ENCODE data around the gene PDLIM7. TPM values are rescaled to one million over a fixed set of nuclear protein-coding genes. Genes with fewer than 3 reads are reported as not detected.

Gene PDLIM7
- total and polyA plus RNA-seq, 10 of the 15 experiments (the other 5 are each of a cell fraction or from before 2014, with no cell fraction given): 0.82 to 36.6 (median 19.3) TPM

DNA sequence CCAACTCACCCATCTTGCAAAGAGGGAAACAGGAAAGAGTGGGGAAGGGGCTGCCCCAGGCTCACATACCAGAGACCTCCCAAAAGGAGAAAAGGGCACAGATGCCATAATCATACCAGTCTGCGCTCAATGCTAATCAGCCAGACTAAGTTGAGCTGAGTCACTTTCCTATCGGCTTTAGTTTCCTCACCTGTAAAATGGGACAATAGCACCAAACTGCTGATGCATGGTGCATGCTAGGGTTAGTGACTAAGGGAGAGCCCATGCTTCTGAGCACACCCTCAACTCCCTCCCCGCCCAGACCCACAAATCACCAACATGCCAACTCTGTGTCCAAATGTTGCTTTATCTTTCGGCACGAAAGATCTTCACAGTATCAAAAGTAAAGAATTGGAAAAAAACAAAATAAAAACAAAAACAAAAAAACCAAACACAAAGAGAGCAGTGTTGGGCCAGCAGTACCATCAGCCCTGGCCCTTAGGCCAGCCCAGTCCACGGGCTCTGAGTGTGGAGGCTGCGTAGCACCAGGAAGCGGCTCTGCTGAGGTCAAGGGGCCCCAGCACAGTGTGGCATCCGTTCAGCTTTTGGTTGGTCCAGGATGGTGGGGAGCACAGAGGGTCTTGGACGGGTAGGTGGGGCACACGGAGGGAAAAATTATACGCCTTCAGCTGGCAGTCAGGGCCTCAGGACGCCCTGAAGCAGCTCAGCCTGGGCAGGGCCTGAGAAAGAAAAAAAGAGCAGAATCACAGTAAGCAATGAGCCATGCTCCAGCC lies 22.2 kb upstream of the PDLIM7 start:
- no peak overlapping the region for H2AFZ ChIP-seq (ENCODE audit: control insufficient read depth, low read depth, low read length)
- 79% methylated on average over 13 of the region's 13 CpGs for WGBS (ENCODE audit: insufficient coverage, insufficient replicate concordance, low lambda C conversion rate, missing lambda C conversion rate)
- H3K4me1 ChIP-seq (ENCODE audit: control insufficient read depth, insufficient read depth, low read length): peaks cover 12% of the 10 kb centered on the region
- H3K4me2 ChIP-seq (ENCODE audit: control insufficient read depth, insufficient read depth): no peak overlapping the region
- no peak for FAIRE-seq
- ChIA-PET CTCF (interaction anchor here (1.2 kb wide), 1 partner anchor 102 kb away, joined by 3 read pairs; no protein-coding TSS in a partner anchor), RAD21 (ENCODE audit: unreplicated experiment) (interaction anchor here (0.6 kb wide), 1 partner anchor 15 kb away, joined by 3 read pairs; no protein-coding TSS in a partner anchor), SMC1A (ENCODE audit: uncharacterized antibody, unreplicated experiment) (interaction anchor here (1.2 kb wide), 1 partner anchor 9 kb away, joined by 3 read pairs; no protein-coding TSS in a partner anchor), POLR2A (interaction anchor here (0.6 kb wide), 1 partner anchor 39 kb away, joined by 3 read pairs; no protein-coding TSS in a partner anchor)
- intact Hi-C loops (cut with micrococcal nuclease; ENCODE audit: unreplicated experiment): loop anchor here (5.0 kb wide), 1 partner anchor 33 kb away; the partner anchor contains the start of gene FAM193B
- H3K27me3 ChIP-seq (replicated peaks in 1 of 2; ENCODE audit: control insufficient read depth in 2 of 2, insufficient read depth in 2 of 2, low read length in 1 of 2): no peaks in the 10 kb centered on the region
- H3K79me2 ChIP-seq (ENCODE audit: control insufficient read depth, insufficient read depth, low read length): peaks cover 28% of the 10 kb centered on the region
- H3K9ac ChIP-seq (ENCODE audit: control insufficient read depth, insufficient read depth, low read length): no peak overlapping the region
- no peaks in the 10 kb centered on the region for H3K9me3 ChIP-seq (replicated peaks; ENCODE audit: control insufficient read depth, insufficient read depth, low read length)
- H3K27ac ChIP-seq (ENCODE audit: control insufficient read depth, insufficient read depth): no peak overlapping the region
- no peak overlapping the region for H3K4me3 ChIP-seq
- no peak for DNase-seq (ENCODE audit: low read depth, low spot score)
- in situ Hi-C loops (cut with MboI): no loop called here
- H4K20me1 ChIP-seq (ENCODE audit: control insufficient read depth, insufficient read depth): no peaks in the 10 kb centered on the region
- ATAC-seq: no peak
- TF ChIP-seq IKZF1 (conservative IDR thresholded peaks at IDR 0.05): no peak
- TF ChIP-seq, protein P1, sequence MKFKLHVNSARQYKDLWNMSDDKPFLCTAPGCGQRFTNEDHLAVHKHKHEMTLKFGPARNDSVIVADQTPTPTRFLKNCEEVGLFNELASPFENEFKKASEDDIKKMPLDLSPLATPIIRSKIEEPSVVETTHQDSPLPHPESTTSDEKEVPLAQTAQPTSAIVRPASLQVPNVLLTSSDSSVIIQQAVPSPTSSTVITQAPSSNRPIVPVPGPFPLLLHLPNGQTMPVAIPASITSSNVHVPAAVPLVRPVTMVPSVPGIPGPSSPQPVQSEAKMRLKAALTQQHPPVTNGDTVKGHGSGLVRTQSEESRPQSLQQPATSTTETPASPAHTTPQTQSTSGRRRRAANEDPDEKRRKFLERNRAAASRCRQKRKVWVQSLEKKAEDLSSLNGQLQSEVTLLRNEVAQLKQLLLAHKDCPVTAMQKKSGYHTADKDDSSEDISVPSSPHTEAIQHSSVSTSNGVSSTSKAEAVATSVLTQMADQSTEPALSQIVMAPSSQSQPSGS (IDR thresholded peaks at IDR 0.05; ENCODE audit: low read length): no peak
- no peak for TF ChIP-seq DPF2 (IDR thresholded peaks at IDR 0.05)
- no peak for TF ChIP-seq MYC (IDR thresholded peaks at IDR 0.05; ENCODE audit: insufficient read depth, insufficient read length, insufficient replicate concordance, low read length, severe bottlenecking)
- no peak for TF ChIP-seq EZH2 (IDR thresholded peaks at IDR 0.05; ENCODE audit: borderline replicate concordance, control insufficient read depth, low read depth, low read length)
- TF ChIP-seq RCOR1 (conservative IDR thresholded peaks at IDR 0.05; ENCODE audit: low read depth, low read length): no peak
- TF ChIP-seq TCF12 (IDR thresholded peaks at IDR 0.05; ENCODE audit: low read depth, low read length): no peak
- TF ChIP-seq, protein P2, sequence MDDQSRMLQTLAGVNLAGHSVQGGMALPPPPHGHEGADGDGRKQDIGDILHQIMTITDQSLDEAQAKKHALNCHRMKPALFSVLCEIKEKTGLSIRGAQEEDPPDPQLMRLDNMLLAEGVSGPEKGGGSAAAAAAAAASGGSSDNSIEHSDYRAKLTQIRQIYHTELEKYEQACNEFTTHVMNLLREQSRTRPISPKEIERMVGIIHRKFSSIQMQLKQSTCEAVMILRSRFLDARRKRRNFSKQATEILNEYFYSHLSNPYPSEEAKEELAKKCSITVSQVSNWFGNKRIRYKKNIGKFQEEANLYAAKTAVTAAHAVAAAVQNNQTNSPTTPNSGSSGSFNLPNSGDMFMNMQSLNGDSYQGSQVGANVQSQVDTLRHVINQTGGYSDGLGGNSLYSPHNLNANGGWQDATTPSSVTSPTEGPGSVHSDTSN (IDR thresholded peaks at IDR 0.05; ENCODE audit: insufficient replicate concordance, low read depth, low read length): no peak
- no peak for TF ChIP-seq ZNF274 (IDR thresholded peaks at IDR 0.05; ENCODE audit: insufficient read depth, insufficient read length)
- no peak for TF ChIP-seq SMAD5 (IDR thresholded peaks at IDR 0.05; ENCODE audit: low read depth)
- BruUV-seq (replicated peaks): no TSS peak
- peaks cover 13 to 15% of the 10 kb centered on the region in 2 experiments; a peak in 3 of 4 replicates for H3K36me3 ChIP-seq (ENCODE audit: control insufficient read depth in 2 of 2, insufficient read depth in 2 of 2, low read length in 1 of 2)

Data from GM12878 (cell line).